Osteocyte (in vitro differentiated cells): Measurements from ENCODE around the gene NEMP1. TPM values are rescaled to one million over a fixed set of nuclear protein-coding genes. Genes with fewer than 3 reads are reported as not detected.
A peak's percentile ranks its signal among the peaks of the same experiment; 100 is the strongest.
"Not testable (repeated sequence)": the region's sequence is repeated elsewhere in the genome, so short reads cannot be mapped to it uniquely, and the experiment has no call there.

Experiments
- DNase-seq: peaks from one replicate; pipeline ENCODE4 v3.0.0; 2021; ENCODE audit warnings: mixed read lengths; ENCODE audit not compliant: unreplicated experiment; ENCODE audit errors: extremely low spot score
- H3K27ac Mint-ChIP-seq: one replicate; pipeline ENCODE4 v1.8.0; 2021; ENCODE audit warnings: mild to moderate bottlenecking, mixed read lengths; ENCODE audit not compliant: unreplicated experiment
- H3K27me3 Mint-ChIP-seq: one replicate; pipeline ENCODE4 v1.8.0; 2021; ENCODE audit warnings: mixed read lengths; ENCODE audit not compliant: unreplicated experiment
- H3K36me3 Mint-ChIP-seq: one replicate; pipeline ENCODE4 v1.8.0; 2021; ENCODE audit warnings: mixed read lengths; ENCODE audit not compliant: unreplicated experiment
- H3K4me1 Mint-ChIP-seq: one replicate; pipeline ENCODE4 v1.8.0; 2021; ENCODE audit warnings: mixed read lengths; ENCODE audit not compliant: unreplicated experiment
- H3K4me3 Mint-ChIP-seq: one replicate; pipeline ENCODE4 v1.8.0; 2021; ENCODE audit warnings: mild to moderate bottlenecking, moderate library complexity, mixed read lengths; ENCODE audit not compliant: unreplicated experiment
- H3K9me3 Mint-ChIP-seq: one replicate; pipeline ENCODE4 v1.8.0; 2021; ENCODE audit warnings: mixed read lengths; ENCODE audit not compliant: unreplicated experiment
- CTCF ChIP-seq: fragments of 200-600 bp; sonication (generic); IDR thresholded peaks from 2 replicates; pipeline ENCODE4 v1.5.0; 2021; ENCODE audit warnings: antibody characterized with exemption, mild to moderate bottlenecking, moderate library complexity
- total RNA-seq: library from RNA; stranded (reverse); gene quantifications from 2 replicates; pipeline ENCODE4 v1.2.1, GENCODE V29; 2021

NEMP1 gene
- total RNA-seq, 1 donor from 2014 or later = 12.1 TPM

DNA sequence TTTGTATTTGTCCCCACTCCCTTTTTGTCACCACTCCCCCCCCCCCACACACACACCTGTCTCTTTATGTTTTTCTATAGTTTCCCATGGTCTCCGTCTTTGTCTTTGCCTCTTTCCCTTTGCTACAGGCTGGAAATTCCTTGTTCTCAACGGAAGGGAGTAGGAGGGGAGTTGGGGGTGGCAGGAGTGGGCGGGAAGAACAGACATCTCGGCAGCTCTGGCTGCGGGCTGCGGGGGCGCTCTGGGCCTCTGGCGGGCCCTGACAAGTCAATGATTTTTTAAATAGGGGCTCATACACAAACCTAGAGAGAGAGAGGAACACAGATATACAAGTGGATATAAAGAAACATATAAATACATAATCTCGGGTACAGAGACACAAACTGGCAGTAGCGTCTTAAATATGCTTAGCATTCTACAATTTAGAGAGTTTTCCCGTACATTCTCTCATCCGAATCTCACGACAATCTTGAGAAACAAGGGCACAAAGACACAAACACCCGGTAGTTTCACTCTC is 8.0 kb upstream of the NEMP1 start:
- Mint-ChIP-seq H3K9me3 (no peaks in the 10 kb centered on the region), H3K4me3 (peak overlapping the region; percentile 82), H3K36me3 (peaks cover 14% of the 10 kb centered on the region), H3K27me3 (no peaks in the 10 kb centered on the region), H3K27ac (peak overlapping the region; percentile 96), H3K4me1 (peaks cover 33% of the 10 kb centered on the region)
- DNase-seq = no peak
- peak; percentile 51 for TF ChIP-seq CTCF

DNA sequence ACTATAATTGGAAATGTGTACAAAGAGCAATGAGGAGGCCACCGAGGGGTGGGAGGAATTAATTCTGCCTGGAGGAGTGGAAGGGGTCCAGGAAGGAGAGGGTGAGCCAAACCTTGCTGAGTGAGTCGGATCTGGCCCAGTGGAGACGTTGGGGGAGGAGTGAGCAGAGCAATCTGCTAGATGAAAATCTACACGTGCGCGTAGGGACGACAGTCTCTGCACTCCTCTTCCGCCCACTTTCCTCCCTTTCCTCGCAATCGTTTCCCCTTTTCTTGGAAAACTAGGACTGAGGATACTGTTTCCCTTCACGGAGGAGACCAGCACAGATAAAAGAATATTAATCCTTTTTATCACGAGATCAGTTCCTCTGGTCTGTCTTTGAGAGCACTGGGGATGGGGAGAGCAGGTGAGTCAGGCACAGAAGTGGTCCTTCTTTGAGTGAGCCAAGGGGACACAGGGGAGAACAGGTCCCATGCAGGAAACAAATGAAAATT is 7.5 kb upstream of the NEMP1 start:
- peak overlapping the region; percentile 96 for H3K27ac Mint-ChIP-seq
- H3K9me3 Mint-ChIP-seq = no peaks in the 10 kb centered on the region
- no peaks in the 10 kb centered on the region for H3K27me3 Mint-ChIP-seq
- H3K36me3 Mint-ChIP-seq = peaks cover 10% of the 10 kb centered on the region
- no peak for TF ChIP-seq CTCF
- H3K4me3 Mint-ChIP-seq = peak overlapping the region; percentile 82
- no peak for DNase-seq
- H3K4me1 Mint-ChIP-seq = peaks cover 29% of the 10 kb centered on the region

DNA sequence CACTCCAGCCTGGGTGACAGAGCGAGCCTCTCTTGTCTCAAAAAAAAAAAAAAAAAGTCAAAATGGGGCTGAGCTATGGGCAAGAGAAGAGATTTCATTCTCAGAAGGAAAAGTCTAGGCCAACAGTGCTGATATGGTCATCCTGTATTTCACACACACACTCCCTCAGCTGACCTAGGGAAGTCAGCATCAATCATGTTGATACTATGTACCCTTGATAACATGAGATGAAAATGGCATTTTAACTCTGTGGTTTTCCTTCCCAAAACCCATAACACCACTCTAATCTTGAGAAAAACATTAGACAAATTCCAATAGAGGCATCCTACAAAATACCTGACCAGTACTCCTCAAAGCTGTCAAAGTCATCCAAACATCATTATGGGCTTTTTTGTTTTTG is 2.3 kb upstream of the NEMP1 start:
- H3K9me3 Mint-ChIP-seq = no peaks in the 10 kb centered on the region
- H3K4me1 Mint-ChIP-seq = peaks cover 27% of the 10 kb centered on the region
- no peak for DNase-seq
- no peaks in the 10 kb centered on the region for H3K27me3 Mint-ChIP-seq
- H3K36me3 Mint-ChIP-seq = peaks cover 2% of the 10 kb centered on the region
- no peak overlapping the region for H3K27ac Mint-ChIP-seq
- no peak for TF ChIP-seq CTCF
- no peak overlapping the region for H3K4me3 Mint-ChIP-seq

- no peaks in the 10 kb centered on the region for H3K9me3 Mint-ChIP-seq
- no peaks in the 10 kb centered on the region for H3K36me3 Mint-ChIP-seq
- peak overlapping the region; percentile 96 for H3K27ac Mint-ChIP-seq
- no peak overlapping the region for H3K4me3 Mint-ChIP-seq
- H3K4me1 Mint-ChIP-seq = peaks cover 25% of the 10 kb centered on the region
- TF ChIP-seq CTCF = no peak
- no peaks in the 10 kb centered on the region for H3K27me3 Mint-ChIP-seq
- no peak for DNase-seq
Observed at GRCh38 chr12:57079821-57080220, 1.2 kb upstream of the NEMP1 start.

GRCh38 chr12:57073566-57074450 is 4.8 kb downstream of the NEMP1 start:
- H3K4me1 Mint-ChIP-seq = peaks cover 21% of the 10 kb centered on the region
- H3K27me3 Mint-ChIP-seq, H3K9me3 Mint-ChIP-seq, H3K36me3 Mint-ChIP-seq, H3K27ac Mint-ChIP-seq, DNase-seq, H3K4me3 Mint-ChIP-seq: not testable (repeated sequence)
